A549 (cell line): ENCODE measurements around the gene C16orf89.

Experiments
- CTCF ChIP-seq: fragments of >200 bp; sonication (Bioruptor Twin); formaldehyde crosslinking; IDR thresholded peaks from 3 replicates; pipeline ENCODE4 v1.5.1; 2016
- REST ChIP-seq: fragments of 200-600 bp; sonication (generic); IDR thresholded peaks from 2 replicates; pipeline ENCODE4 v1.6.1; 2016; ENCODE audit warnings: antibody characterized with exemption, mild to moderate bottlenecking, moderate library complexity
- SMC3 ChIP-seq: fragments of >200 bp; sonication (Bioruptor Twin); formaldehyde crosslinking; IDR thresholded peaks from 3 replicates; pipeline ENCODE4 v1.6.1; 2018; ENCODE audit warnings: inconsistent platforms

GRCh38 chr16:5016967-5017677 lies 48.6 kb downstream of the C16orf89 start:
- no peak for TF ChIP-seq CTCF
- TF ChIP-seq SMC3, result no peak
- no peak for TF ChIP-seq REST
